AG09309 (cell line): ENCODE data around the gene SMIM32.

Experiments
- DNase-seq: peaks from one replicate; pipeline ENCODE4 v3.0.0-alpha.2; 2010; ENCODE audit warnings: low read depth
- H3K4me3 ChIP-seq: 2 replicates; pipeline ENCODE4 v1.5.1; 2011; ENCODE audit warnings: mild to moderate bottlenecking, low read depth, low read length, moderate library complexity; ENCODE audit not compliant: control insufficient read depth
- TF ChIP-seq, protein P1 (sequence below): IDR thresholded peaks from 2 replicates; pipeline ENCODE4 v1.5.1; 2011; ENCODE audit warnings: mild to moderate bottlenecking, low read depth, low read length, inconsistent platforms; ENCODE audit not compliant: insufficient read depth, control insufficient read depth; ENCODE audit errors: missing control alignments

Gene SMIM32

GRCh38 chr5:136203303-136203922, 10.5 kb upstream of the SMIM32 start:
- TF ChIP-seq, protein P1, sequence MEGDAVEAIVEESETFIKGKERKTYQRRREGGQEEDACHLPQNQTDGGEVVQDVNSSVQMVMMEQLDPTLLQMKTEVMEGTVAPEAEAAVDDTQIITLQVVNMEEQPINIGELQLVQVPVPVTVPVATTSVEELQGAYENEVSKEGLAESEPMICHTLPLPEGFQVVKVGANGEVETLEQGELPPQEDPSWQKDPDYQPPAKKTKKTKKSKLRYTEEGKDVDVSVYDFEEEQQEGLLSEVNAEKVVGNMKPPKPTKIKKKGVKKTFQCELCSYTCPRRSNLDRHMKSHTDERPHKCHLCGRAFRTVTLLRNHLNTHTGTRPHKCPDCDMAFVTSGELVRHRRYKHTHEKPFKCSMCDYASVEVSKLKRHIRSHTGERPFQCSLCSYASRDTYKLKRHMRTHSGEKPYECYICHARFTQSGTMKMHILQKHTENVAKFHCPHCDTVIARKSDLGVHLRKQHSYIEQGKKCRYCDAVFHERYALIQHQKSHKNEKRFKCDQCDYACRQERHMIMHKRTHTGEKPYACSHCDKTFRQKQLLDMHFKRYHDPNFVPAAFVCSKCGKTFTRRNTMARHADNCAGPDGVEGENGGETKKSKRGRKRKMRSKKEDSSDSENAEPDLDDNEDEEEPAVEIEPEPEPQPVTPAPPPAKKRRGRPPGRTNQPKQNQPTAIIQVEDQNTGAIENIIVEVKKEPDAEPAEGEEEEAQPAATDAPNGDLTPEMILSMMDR, result no peak
- H3K4me3 ChIP-seq, result no peak overlapping the region
- DNase-seq, result no peak

DNA sequence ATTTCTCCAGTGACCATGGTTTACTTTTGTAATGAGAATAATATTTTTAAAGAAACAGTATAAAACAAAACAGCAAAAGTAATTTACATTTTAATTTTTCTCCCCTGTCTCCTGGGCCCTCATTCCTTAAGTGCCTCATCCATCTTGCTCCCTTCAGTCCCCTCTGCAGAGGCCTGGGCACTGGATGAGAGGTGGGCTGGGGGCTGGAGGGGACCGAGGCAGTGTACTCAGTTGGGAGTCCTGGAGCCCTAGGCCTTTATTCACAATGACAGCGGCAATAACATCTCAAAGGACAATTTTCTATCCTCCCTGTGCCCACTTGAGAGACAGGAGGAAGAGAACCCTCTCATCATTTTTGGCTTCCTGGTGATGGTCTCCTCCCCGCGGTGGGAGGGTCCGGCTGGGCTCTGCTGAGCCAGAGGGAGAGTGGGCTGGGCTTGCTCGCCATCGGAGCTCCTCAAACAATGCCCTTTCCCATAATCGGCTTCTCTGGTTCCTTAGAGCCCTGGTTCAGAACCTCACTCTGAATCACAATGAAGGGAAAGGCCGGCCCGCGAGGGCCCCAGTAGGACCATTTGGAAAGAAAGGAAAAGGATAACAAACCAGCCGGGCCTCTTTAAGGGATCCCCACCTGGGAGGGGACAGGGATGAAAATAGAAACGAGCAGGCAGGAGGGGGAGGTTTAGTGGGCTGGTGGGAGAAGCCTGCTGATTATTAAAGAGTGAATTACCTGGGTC, 9.7 kb upstream of the SMIM32 start:
- no peak for DNase-seq
- no peak overlapping the region for H3K4me3 ChIP-seq
- TF ChIP-seq, protein P1, result no peak

DNA sequence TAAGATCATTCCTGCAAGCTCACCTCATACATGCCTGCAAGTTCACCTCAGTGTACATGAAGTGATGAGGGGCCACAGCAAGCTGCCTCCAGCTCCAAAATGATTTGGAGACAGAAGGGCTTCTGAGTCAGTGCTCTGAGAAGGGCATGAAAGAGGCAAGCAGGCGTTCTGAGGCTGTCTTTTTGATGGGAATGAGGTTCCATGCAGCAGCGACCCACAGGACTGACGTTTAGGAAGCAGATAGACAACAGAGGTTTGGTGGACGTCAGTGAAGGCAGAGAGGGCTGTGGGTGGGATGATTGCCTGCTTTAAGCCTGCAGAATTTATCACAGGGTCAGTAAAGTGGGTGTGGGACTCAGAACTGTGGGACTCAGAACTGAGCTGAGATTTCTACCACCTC, 8.9 kb upstream of the SMIM32 start:
- no peak for DNase-seq
- H3K4me3 ChIP-seq, result no peak overlapping the region
- TF ChIP-seq, protein P1, result no peak

GRCh38 chr5:136200761-136201160, 7.8 kb upstream of the SMIM32 start:
- TF ChIP-seq, protein P1, result no peak
- no peak overlapping the region for H3K4me3 ChIP-seq
- no peak for DNase-seq

- no peak for DNase-seq
- TF ChIP-seq, protein P1, result no peak
- H3K4me3 ChIP-seq, result no peak overlapping the region
Observed at GRCh38 chr5:136200130-136200529, 7.2 kb upstream of the SMIM32 start.

GRCh38 chr5:136199408-136199807, 6.4 kb upstream of the SMIM32 start:
- H3K4me3 ChIP-seq, result no peak overlapping the region
- TF ChIP-seq, protein P1, result no peak
- no peak for DNase-seq

- TF ChIP-seq, protein P1, result no peak
Observed at GRCh38 chr5:136198453-136198852, 5.5 kb upstream of the SMIM32 start.

More at GRCh38 chr5:136198453-136198852, 5.5 kb upstream of the SMIM32 start:
- no peak for DNase-seq
- H3K4me3 ChIP-seq, result no peak overlapping the region
